Stomach (tissue), 9 donors: ENCODE results near the gene KRT74. TPM values are rescaled to one million over a fixed set of nuclear protein-coding genes. Genes with fewer than 3 reads are reported as not detected.
"Not testable (repeated sequence)": the region's sequence is repeated elsewhere in the genome, so short reads cannot be mapped to it uniquely, and the experiment has no call there.

Experiments
- DNase-seq, 2 donors: peaks; one replicate each; pipeline versions ENCODE4 v3.0.0 to v3.0.0-alpha.2; 2013 to 2019
- H3K27ac ChIP-seq, 5 donors: fragments of 200-600 bp in 4 of 5; sonication (generic) in 4 of 5; one replicate each; pipeline ENCODE4 v1.5.1; 2013 to 2019; ENCODE audit warnings: mild to moderate bottlenecking in 1 of 5, moderate library complexity in 1 of 5
- H3K27me3 ChIP-seq, 3 donors: fragments of 200-600 bp; sonication (generic); one replicate each; pipeline ENCODE4 v1.5.1; 2017 to 2019; ENCODE audit warnings: mixed run types in 1 of 3
- H3K36me3 ChIP-seq, 4 donors: fragments of 200-600 bp; sonication (generic); 1 replicate in 3 of 4; 2 replicates in 1 of 4; pipeline ENCODE4 v1.5.1; 2016 to 2019
- H3K4me1 ChIP-seq, 4 donors: fragments of 200-600 bp; sonication (generic); one replicate each; pipeline ENCODE4 v1.5.1; 2016 to 2019
- H3K4me3 ChIP-seq, 4 donors: fragments of 200-600 bp; sonication (generic) in 3 of 4; one replicate each; pipeline ENCODE4 v1.5.1; 2016 to 2019; ENCODE audit warnings: mild to moderate bottlenecking in 1 of 4
- H3K9me3 ChIP-seq, 4 donors: fragments of 200-600 bp; sonication (generic); one replicate each; pipeline ENCODE4 v1.5.1; 2016 to 2019
- EP300 ChIP-seq: sonication (generic); formaldehyde crosslinking; IDR thresholded peaks from one replicate; pipeline ENCODE4 v1.6.1; 2017; ENCODE audit warnings: antibody characterized with exemption
- POLR2A ChIP-seq, 4 donors: fragments of 450-650 bp; IDR thresholded peaks; one replicate each; pipeline ENCODE4 v1.6.1; 2016; ENCODE audit warnings: antibody characterized with exemption in 4 of 4, control low read depth in 2 of 4, mild to moderate bottlenecking in 1 of 4, moderate library complexity in 1 of 4
- POLR2AphosphoS5 ChIP-seq, 3 donors: sonication (generic); formaldehyde crosslinking; IDR thresholded peaks; one replicate each; pipeline ENCODE4 v1.6.1; 2016; ENCODE audit warnings: antibody characterized with exemption in 3 of 3
- whole genome bisulfite sequencing, 5 donors: extraction: QIAGEN DNeasy Blood & Tissue Kit in 3 of 5; methylation state at CpG; one replicate each; pipeline versions ENCODE4 v1.1.5 to v1.1.7; 2013 to 2018; 5-methylcytosine and 5-hydroxymethylcytosine counted together
- intact Hi-C: fragments of 100-400 bp; cut with DNase I; formaldehyde crosslinking; loops from one replicate; pipeline ENCODE4 v1.15.1; 2023; ENCODE audit warnings: low total_unique reads
- polyA plus RNA-seq, 3 donors: library from polyadenylated mRNA; stranded (reverse); fragments of 200-250 nt; gene quantifications; one replicate each; pipeline ENCODE4 v1.2.3, GENCODE V29; 2013
- total RNA-seq, 5 donors: library from RNA; depleted of rRNA; stranded (reverse); fragments of >200 nt; gene quantifications; one replicate each; pipeline versions ENCODE4 v1.1.0 to v1.2.3, GENCODE V29; 2014 to 2016
- TF ChIP-seq, protein P1 (sequence below), 7 experiments: fragments of 450-650 bp in 4 of 7; fragments of 200-600 bp in 3 of 7; sonication (generic) in 3 of 7; IDR thresholded peaks; one replicate each; pipeline ENCODE4 v1.5.1; 2016 to 2019; ENCODE audit warnings: antibody characterized with exemption in 7 of 7, control low read depth in 2 of 7, mild to moderate bottlenecking in 1 of 7
- donor health status: healthy with polysubstance abuse.
- donor health status: Bipolar disorder and iron deficiency.
- donor health status: healthy.

Gene KRT74
- total and polyA plus RNA-seq, 8 donors: 0.08 TPM; not detected in 7

DNA sequence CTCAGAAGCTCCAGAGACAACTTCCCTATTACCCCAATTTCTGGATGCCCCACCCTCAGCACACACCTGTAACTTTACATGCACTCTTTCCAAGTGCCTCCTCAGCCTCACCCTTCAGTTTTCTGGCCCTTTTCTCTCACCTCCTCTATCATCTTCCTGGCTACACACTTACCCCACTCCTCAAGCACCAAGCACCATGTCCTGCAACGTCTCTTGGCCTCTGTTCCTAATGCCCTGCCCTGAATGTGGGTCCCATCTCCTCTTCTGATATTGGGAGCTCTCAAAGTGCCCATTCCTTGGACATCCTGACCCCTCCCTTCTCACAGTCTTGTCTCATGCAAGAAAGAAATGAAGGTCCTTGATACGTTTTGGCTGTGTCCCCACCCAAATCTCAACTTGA lies 26.4 kb upstream of the KRT74 start:
- intact Hi-C loops: no loop called here
- no peak for TF ChIP-seq POLR2A (IDR thresholded peaks at IDR 0.05)
- no peak for TF ChIP-seq EP300
- TF ChIP-seq POLR2AphosphoS5 (IDR thresholded peaks at IDR 0.05): no peak
- TF ChIP-seq, protein P1, sequence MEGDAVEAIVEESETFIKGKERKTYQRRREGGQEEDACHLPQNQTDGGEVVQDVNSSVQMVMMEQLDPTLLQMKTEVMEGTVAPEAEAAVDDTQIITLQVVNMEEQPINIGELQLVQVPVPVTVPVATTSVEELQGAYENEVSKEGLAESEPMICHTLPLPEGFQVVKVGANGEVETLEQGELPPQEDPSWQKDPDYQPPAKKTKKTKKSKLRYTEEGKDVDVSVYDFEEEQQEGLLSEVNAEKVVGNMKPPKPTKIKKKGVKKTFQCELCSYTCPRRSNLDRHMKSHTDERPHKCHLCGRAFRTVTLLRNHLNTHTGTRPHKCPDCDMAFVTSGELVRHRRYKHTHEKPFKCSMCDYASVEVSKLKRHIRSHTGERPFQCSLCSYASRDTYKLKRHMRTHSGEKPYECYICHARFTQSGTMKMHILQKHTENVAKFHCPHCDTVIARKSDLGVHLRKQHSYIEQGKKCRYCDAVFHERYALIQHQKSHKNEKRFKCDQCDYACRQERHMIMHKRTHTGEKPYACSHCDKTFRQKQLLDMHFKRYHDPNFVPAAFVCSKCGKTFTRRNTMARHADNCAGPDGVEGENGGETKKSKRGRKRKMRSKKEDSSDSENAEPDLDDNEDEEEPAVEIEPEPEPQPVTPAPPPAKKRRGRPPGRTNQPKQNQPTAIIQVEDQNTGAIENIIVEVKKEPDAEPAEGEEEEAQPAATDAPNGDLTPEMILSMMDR (IDR thresholded peaks at IDR 0.05): no peak
- WGBS, 5 donors: 46 to 63% (median 52%) methylated on average over 2 of the region's 2 CpGs
- H3K27me3 ChIP-seq: peaks cover 0 to 70% (median 23%) of the 10 kb centered on the region in 3 donors
- DNase-seq: no peak
- no peaks in the 10 kb centered on the region for H3K9me3 ChIP-seq
- peaks cover 0 to 5% (median 0%) of the 10 kb centered on the region in 4 donors for H3K4me1 ChIP-seq
- no peaks in the 10 kb centered on the region for H3K36me3 ChIP-seq
- H3K4me3 ChIP-seq: no peak overlapping the region
- no peak overlapping the region for H3K27ac ChIP-seq

DNA sequence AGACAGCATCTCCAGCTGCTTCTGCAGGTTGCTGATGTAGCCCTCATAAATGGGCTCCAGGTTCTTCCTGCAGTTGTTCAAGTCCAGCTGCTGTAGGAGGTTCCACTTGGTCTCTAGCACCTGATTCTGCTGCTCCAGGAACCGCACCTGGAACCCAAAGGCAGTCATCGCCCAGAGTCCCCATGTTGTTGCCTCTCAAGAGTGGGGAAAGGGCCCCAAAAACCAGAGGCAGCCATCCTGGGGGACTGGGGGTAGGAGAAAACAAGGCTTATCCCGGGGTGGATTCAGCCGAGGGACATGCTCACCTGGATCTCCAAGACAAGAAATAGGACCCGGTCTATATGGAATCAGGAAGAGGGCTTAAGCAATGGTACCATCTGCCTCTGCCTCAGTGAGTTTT lies 25.3 kb upstream of the KRT74 start:
- WGBS, 5 donors: 90 to 96% (median 91%) methylated on average over 4 to 5 of the region's 5 CpGs
- H3K9me3 ChIP-seq: no peaks in the 10 kb centered on the region
- H3K4me1 ChIP-seq: peaks cover 0 to 5% (median 0%) of the 10 kb centered on the region in 4 donors
- no peak overlapping the region for H3K4me3 ChIP-seq
- TF ChIP-seq, protein P1 (IDR thresholded peaks at IDR 0.05): no peak
- TF ChIP-seq POLR2AphosphoS5 (IDR thresholded peaks at IDR 0.05) (no peak), POLR2A (IDR thresholded peaks at IDR 0.05) (no peak), EP300 (no peak)
- H3K27ac ChIP-seq: no peak overlapping the region
- peaks cover 0 to 64% (median 23%) of the 10 kb centered on the region in 3 donors for H3K27me3 ChIP-seq
- H3K36me3 ChIP-seq: no peaks in the 10 kb centered on the region
- intact Hi-C loops: no loop called here
- DNase-seq: no peak

DNA sequence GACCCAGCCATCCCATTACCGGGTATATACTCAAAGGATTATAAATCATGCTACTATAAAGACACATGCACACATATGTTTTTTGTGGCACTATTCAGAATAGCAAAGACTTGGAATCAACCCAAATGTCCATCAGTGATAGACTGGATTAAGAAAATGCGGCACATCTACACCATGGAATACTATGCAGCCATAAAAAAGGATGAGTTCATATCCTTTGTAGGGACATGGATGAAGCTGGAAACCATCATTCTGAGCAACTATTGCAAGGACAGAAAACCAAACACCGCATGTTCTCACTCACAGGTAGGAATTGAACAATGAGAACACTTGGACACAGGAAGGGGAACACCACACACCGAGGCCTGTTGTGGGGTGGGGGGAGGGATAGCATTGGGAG lies 20.6 kb upstream of the KRT74 start:
- H3K27me3 ChIP-seq: peaks cover 0 to 28% (median 0%) of the 10 kb centered on the region in 3 donors
- WGBS, 5 donors: 83 to 95% (median 93%) methylated on average over 4 of the region's 4 CpGs
- H3K36me3 ChIP-seq, H3K9me3 ChIP-seq, intact Hi-C loops, H3K4me1 ChIP-seq, H3K27ac ChIP-seq, H3K4me3 ChIP-seq, DNase-seq: not testable (repeated sequence)

GRCh38 chr12:52591521-52591920 lies 17.9 kb upstream of the KRT74 start:
- no peak for DNase-seq
- Histone ChIP-seq H3K9me3 (no peaks in the 10 kb centered on the region), H3K27ac (no peak overlapping the region), H3K27me3 (peaks cover 0 to 22% (median 0%) of the 10 kb centered on the region in 3 donors), H3K4me3 (no peak overlapping the region), H3K36me3 (no peaks in the 10 kb centered on the region), H3K4me1 (no peaks in the 10 kb centered on the region)
- intact Hi-C loops: no loop called here
- TF ChIP-seq, protein P1 (IDR thresholded peaks at IDR 0.05): no peak
- TF ChIP-seq EP300 (no peak), POLR2AphosphoS5 (IDR thresholded peaks at IDR 0.05) (no peak)
- 83 to 92% (median 88%) methylated on average over 7 to 11 of the region's 11 CpGs for WGBS, 5 donors

GRCh38 chr12:52590021-52590420 lies 16.4 kb upstream of the KRT74 start:
- intact Hi-C loops: no loop called here
- Histone ChIP-seq H3K9me3 (no peaks in the 10 kb centered on the region), H3K36me3 (no peaks in the 10 kb centered on the region), H3K27ac (no peak overlapping the region), H3K4me1 (no peaks in the 10 kb centered on the region), H3K4me3 (no peak overlapping the region), H3K27me3 (peaks cover 0 to 22% (median 0%) of the 10 kb centered on the region in 3 donors)
- DNase-seq: no peak
- no peak for TF ChIP-seq POLR2A (IDR thresholded peaks at IDR 0.05)
- 81 to 95% (median 94%) methylated on average over 6 of the region's 6 CpGs for WGBS, 5 donors
